Vagina (tissue), 2 donors: ENCODE results near the gene FLVCR1. TPM values are rescaled to one million over a fixed set of nuclear protein-coding genes. Genes with fewer than 3 reads are reported as not detected.

Experiments used
- DNase-seq, 2 donors: peaks; one replicate each; pipeline ENCODE4 v3.0.0-alpha.2; 2017; ENCODE audit errors: extremely low spot score in 2 of 2
- H3K27ac ChIP-seq: fragments of 200-600 bp; sonication (generic); one replicate; pipeline ENCODE4 v1.5.1; 2019
- H3K27me3 ChIP-seq: fragments of 200-600 bp; sonication (generic); one replicate; pipeline ENCODE4 v1.5.1; 2019
- H3K36me3 ChIP-seq, 2 donors: fragments of 200-600 bp; sonication (generic); one replicate each; pipeline ENCODE4 v1.5.1; 2017 to 2019
- H3K4me1 ChIP-seq: fragments of 200-600 bp; sonication (generic); one replicate; pipeline ENCODE4 v1.5.1; 2019
- H3K4me3 ChIP-seq, 2 donors: fragments of 200-600 bp; sonication (generic); 1 replicate in 1 of 2; 2 replicates in 1 of 2; pipeline ENCODE4 v1.5.1; 2016 to 2019
- H3K9me3 ChIP-seq: fragments of 200-600 bp; sonication (generic); one replicate; pipeline ENCODE4 v1.5.1; 2019
- CTCF ChIP-seq, 3 experiments: fragments of 450-650 bp in 2 of 3; fragments of 200-600 bp in 1 of 3; sonication (generic) in 1 of 3; IDR thresholded peaks; one replicate each; pipeline ENCODE4 v1.5.1; 2017 to 2019; ENCODE audit warnings: antibody characterized with exemption in 3 of 3, mild to moderate bottlenecking in 2 of 3, moderate library complexity in 2 of 3
- POLR2A ChIP-seq, 2 donors: fragments of 450-650 bp; IDR thresholded peaks; one replicate each; pipeline ENCODE4 v1.6.1; 2017; ENCODE audit warnings: antibody characterized with exemption in 2 of 2, mild to moderate bottlenecking in 2 of 2, moderate library complexity in 2 of 2
- POLR2AphosphoS5 ChIP-seq, 2 donors: sonication (generic); formaldehyde crosslinking; IDR thresholded peaks; one replicate each; pipeline ENCODE4 v1.9.0; 2017; ENCODE audit warnings: antibody characterized with exemption in 2 of 2, mild to moderate bottlenecking in 2 of 2, low read depth in 1 of 2; ENCODE audit not compliant: insufficient read depth in 1 of 2
- intact Hi-C: fragments of 100-400 bp; cut with DNase I; formaldehyde crosslinking; loops from one replicate; pipeline ENCODE4 v1.15.1; 2023
- total RNA-seq: library from RNA; depleted of rRNA; stranded (reverse); fragments of >200 nt; gene quantifications from one replicate; pipeline ENCODE4 v1.2.3, GENCODE V29; 2016

The FLVCR1 gene
- total RNA-seq, 1 donor from 2014 or later, result 5.6 TPM

GRCh38 chr1:212871976-212872375 is 13.9 kb downstream of the FLVCR1 start:
- no peak overlapping the region for H3K27ac ChIP-seq

GRCh38 chr1:212873518-212873917 is 15.4 kb downstream of the FLVCR1 start:
- intact Hi-C loops, result no loop called here
- H3K4me1 ChIP-seq, result no peaks in the 10 kb centered on the region
- TF ChIP-seq CTCF (IDR thresholded peaks at IDR 0.05) (no peak), POLR2A (IDR thresholded peaks at IDR 0.05) (no peak), POLR2AphosphoS5 (IDR thresholded peaks at IDR 0.05; ENCODE audit: insufficient read depth in 1 of 2, low read depth in 1 of 2) (no peak)
- H3K27me3 ChIP-seq, result no peaks in the 10 kb centered on the region
- peaks cover 0 to 6% of the 10 kb centered on the region in 2 donors for H3K36me3 ChIP-seq
- no peak overlapping the region for H3K27ac ChIP-seq
- no peak for DNase-seq
- no peak overlapping the region for H3K4me3 ChIP-seq
- no peaks in the 10 kb centered on the region for H3K9me3 ChIP-seq

More at GRCh38 chr1:212871976-212872375, 13.9 kb downstream of the FLVCR1 start:
- no peak for DNase-seq
- H3K36me3 ChIP-seq, result peaks cover 0 to 13% of the 10 kb centered on the region in 2 donors
- intact Hi-C loops, result no loop called here
- no peak overlapping the region for H3K4me3 ChIP-seq
- TF ChIP-seq POLR2A (IDR thresholded peaks at IDR 0.05) (no peak), POLR2AphosphoS5 (IDR thresholded peaks at IDR 0.05; ENCODE audit: insufficient read depth in 1 of 2, low read depth in 1 of 2) (no peak), CTCF (IDR thresholded peaks at IDR 0.05) (no peak)
- H3K27me3 ChIP-seq, result no peaks in the 10 kb centered on the region
- no peaks in the 10 kb centered on the region for H3K9me3 ChIP-seq
- H3K4me1 ChIP-seq, result no peaks in the 10 kb centered on the region

- H3K27ac ChIP-seq, result no peak overlapping the region
- H3K36me3 ChIP-seq, result peaks cover 0 to 10% of the 10 kb centered on the region in 2 donors
- H3K4me3 ChIP-seq, result no peak overlapping the region
- DNase-seq, result no peak
- intact Hi-C loops, result no loop called here
- no peaks in the 10 kb centered on the region for H3K9me3 ChIP-seq
- TF ChIP-seq POLR2A (IDR thresholded peaks at IDR 0.05) (no peak), CTCF (IDR thresholded peaks at IDR 0.05) (no peak), POLR2AphosphoS5 (IDR thresholded peaks at IDR 0.05; ENCODE audit: insufficient read depth in 1 of 2, low read depth in 1 of 2) (no peak)
- H3K4me1 ChIP-seq, result no peaks in the 10 kb centered on the region
- H3K27me3 ChIP-seq, result no peaks in the 10 kb centered on the region
Observed at GRCh38 chr1:212878418-212878817, 20.3 kb downstream of the FLVCR1 start.

GRCh38 chr1:212879947-212880690 is 22.0 kb downstream of the FLVCR1 start:
- no peaks in the 10 kb centered on the region for H3K4me1 ChIP-seq
- H3K9me3 ChIP-seq, result no peaks in the 10 kb centered on the region
- H3K4me3 ChIP-seq, result no peak overlapping the region
- intact Hi-C loops, result no loop called here
- no peak for DNase-seq
- H3K27me3 ChIP-seq, result no peaks in the 10 kb centered on the region
- TF ChIP-seq POLR2A (IDR thresholded peaks at IDR 0.05) (no peak), POLR2AphosphoS5 (IDR thresholded peaks at IDR 0.05; ENCODE audit: insufficient read depth in 1 of 2, low read depth in 1 of 2) (no peak), CTCF (IDR thresholded peaks at IDR 0.05) (no peak)
- H3K27ac ChIP-seq, result no peak overlapping the region
- peaks cover 0 to 21% of the 10 kb centered on the region in 2 donors for H3K36me3 ChIP-seq

- Histone ChIP-seq H3K9me3 (no peaks in the 10 kb centered on the region), H3K4me3 (no peak overlapping the region), H3K27me3 (no peaks in the 10 kb centered on the region), H3K36me3 (peaks cover 0 to 36% of the 10 kb centered on the region in 2 donors), H3K27ac (no peak overlapping the region), H3K4me1 (no peaks in the 10 kb centered on the region)
- DNase-seq, result no peak
- intact Hi-C loops, result no loop called here
- TF ChIP-seq CTCF (IDR thresholded peaks at IDR 0.05), result no peak
- no peak for TF ChIP-seq POLR2AphosphoS5 (IDR thresholded peaks at IDR 0.05; ENCODE audit: insufficient read depth in 1 of 2, low read depth in 1 of 2)
- TF ChIP-seq POLR2A (IDR thresholded peaks at IDR 0.05), result no peak
Observed at GRCh38 chr1:212884592-212884991, 26.5 kb downstream of the FLVCR1 start.
